Stimulated activated naive CD8-positive, alpha-beta T cell treated with anti-CD3 and anti-CD28 coated beads, Interleukin-15, Interleukin-2, amounts not matched to agents 100 U/mL and 50 U/mL, for 24 hours (primary cell): ENCODE data around the gene TPD52L1.

ENCODE experiments used
- ATAC-seq: fragments of 150-1000 bp; cut with Tn5 transposase; one replicate; pipeline ENCODE4 v1.10.0; 2021
- DNase-seq: peaks from one replicate; pipeline ENCODE4 v3.0.0; 2021

The TPD52L1 gene

DNA sequence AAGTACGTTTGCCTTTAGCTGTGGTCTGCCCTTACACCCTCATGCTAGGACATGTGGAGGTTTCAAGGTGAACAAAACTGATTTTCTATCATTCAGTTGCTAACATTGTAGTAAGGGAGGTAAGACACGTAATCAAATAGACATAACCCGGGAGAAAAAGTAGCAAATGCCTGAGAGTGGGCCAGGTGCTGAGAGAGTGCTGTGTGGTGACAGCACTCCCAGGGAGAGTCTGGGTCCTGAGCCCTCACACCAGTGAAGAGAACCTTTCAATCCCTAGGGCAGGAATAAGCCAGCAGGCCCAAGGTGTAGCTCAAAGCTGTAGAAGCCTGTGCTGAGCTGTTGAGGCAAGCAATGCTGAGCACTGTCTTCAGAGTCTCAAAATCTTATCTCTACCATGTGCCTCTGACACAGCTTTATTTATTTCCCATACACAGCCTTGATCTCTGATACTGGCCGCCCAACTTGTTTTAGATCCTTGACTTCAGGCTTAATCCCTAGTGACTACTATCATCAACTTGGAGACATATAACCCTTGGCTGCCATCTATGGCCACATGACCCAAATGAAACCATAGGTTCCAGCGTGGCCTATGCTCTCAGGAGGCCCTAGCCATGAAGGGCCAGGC, 55.2 kb downstream of the TPD52L1 start:
- ATAC-seq, result no peak
- no peak for DNase-seq

DNA sequence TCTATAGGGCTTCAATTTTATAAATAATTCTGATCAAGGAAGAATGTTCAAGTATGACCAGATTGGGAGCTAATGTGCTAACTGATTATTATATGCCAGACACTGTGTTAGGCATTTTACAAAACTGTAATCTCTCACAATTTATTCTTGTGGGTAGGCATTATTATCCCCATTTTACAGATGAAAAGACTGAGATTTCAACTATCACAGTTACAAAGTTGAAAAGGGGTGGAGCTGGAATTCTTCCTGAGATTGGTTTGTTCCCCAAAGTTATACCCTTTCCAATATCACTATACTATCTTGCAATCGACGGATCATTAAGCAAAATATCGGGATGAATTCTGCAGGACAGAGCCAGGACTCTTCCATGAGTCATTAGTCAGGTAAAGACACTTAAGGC, 57.1 kb downstream of the TPD52L1 start:
- ATAC-seq, result no peak
- no peak for DNase-seq

GRCh38 chr6:125211352-125211751, 57.8 kb downstream of the TPD52L1 start:
- DNase-seq, result no peak
- no peak for ATAC-seq

DNA sequence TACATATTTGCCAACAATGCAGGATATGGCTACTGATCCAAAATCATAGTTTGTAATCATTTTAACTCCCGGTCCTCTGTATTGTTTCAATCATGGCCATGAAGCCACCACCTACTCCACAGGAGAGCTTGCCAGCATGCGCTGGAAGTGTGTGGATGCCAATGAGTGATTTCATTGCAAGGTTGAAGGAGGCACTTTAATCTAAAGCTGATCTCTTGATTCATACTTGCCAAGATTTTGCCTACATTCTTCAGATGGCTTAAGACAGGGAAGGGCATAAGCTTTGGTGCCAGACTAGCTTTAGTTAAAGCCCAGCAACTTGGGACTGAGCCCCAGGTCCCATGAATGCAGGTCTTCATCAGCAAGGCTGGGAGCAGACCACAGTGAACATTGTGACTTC, 58.8 kb downstream of the TPD52L1 start:
- DNase-seq (no peak), ATAC-seq (no peak)

DNA sequence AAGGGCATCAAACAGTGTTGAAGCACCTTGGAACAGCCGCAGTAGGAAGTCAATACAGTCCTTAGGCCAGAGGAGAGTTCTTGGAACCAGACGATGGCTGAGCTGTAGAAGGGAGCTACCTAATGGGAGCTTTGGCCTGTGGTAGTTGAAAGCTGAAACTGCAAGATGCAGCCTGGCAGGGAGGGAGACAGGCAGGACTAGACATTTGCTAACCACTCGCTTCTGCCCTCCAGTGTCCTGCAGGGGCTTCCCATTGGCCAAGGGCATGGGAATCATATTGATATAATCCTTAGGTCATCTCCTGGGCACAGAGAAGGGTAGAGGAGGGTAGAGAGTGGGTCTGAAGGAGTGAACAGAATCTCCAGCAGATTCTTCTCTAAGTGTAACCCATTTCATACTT, 60.4 kb downstream of the TPD52L1 start:
- DNase-seq (no peak), ATAC-seq (no peak)

DNA sequence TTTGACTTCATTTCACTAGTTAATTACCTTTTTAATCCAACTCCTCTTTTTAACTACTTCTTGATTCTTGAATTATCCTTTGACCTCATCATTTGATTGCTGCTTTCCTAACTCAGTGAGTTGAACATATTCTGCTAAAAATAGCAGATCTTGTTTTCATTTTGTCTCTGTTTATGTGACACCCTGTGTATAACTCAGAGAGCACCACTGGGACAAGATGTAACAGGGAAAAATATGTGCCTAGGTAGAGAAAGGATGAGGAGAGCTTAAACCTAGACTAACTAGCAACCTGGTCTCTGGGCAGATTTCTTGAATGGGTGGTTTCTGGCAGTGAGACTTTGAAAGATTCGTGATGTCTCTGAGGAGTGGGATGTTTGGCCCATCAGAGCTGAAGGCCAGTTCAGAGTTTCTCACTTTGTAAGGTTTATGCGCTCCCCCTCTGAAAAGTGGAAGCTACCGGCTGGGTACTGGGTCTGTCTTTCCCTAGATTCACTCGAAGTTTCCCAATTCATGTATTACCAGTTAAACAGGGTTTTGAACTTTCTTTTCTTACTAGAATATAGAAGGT, 61.8 kb downstream of the TPD52L1 start:
- DNase-seq (no peak), ATAC-seq (no peak)

DNA sequence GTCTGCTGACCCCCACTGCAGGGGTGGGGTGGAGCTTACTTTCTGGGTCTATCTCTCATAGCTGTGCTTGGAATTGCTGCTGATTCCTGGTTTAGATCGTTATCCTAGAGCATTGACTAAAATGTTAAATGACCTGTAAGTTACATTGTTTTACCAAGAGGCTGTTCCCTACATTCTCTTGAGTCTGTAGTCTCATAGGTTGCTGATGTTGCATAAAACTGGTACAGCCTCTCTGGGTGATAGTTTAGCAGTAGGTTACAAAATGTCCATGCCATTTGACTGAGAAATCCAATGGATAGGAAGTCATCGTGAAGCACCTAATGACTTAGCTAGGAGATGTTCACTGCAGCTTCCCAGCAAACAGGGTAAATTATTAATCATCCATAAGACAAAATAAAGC, 62.4 kb downstream of the TPD52L1 start:
- DNase-seq, result no peak
- ATAC-seq, result no peak

DNA sequence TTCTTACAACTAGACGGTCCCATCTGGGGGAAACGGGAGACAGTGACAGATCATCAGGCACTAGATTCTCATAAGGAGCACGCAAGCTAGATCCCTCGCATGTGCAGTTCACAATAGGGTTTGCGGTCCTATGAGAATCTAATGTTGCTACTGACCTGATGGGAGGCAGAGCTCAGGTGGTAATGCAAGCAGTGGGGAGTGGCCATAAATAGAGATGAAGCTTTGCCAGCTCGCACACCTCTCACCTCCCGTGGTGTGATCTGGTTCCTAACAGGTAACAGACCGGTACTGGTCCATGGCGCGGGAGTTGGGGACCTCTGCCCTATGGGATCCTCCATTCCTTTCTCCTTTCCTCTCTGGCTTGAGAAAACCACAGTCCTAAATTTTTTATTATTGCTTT, 63.8 kb downstream of the TPD52L1 start:
- ATAC-seq (no peak), DNase-seq (no peak)

DNA sequence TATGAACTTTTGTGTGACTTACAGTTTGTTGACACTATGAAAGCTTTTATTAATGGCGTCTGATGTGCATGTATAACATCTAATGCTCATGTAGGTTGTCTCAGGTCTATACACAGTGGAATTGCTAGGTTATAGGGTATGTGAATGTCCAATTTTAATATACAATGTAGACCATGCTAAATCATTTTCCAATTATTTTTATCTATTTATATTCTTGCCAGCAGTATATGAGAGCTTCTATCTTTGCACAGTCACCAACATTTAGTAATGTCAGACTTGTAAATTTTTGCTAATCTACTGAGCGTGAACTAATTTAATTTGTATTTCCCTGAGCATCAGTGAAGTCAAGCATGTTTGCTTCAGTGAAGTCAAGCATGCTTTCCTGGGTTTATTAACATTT, 64.4 kb downstream of the TPD52L1 start:
- ATAC-seq (no peak), DNase-seq (no peak)

DNA sequence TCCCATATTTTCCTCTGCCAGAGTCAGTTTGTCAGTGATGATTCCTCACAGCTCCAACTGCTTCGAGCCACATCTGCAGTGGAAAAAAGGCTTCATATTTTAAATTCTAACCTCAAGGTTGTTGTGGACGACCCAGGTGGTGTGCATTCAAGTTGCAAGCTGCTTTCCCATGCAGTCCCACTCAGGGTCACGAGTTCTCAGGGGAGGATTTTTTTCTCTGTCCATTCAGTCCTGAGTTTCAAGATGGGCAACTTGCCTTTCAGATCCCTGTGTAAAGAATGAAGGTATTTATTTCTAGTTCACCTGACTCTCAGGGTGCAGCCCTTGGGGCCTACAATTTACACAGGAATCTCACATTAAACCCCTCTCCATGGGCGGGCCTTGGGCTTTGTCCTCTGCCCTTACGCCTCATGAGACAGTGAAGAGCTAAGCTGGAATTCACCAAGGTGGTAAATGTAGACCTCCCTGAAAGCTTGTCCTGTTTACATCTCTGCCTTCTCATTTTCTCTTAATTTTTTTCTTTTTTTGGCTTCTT, 65.9 kb downstream of the TPD52L1 start:
- ATAC-seq (no peak), DNase-seq (no peak)

GRCh38 chr6:125220712-125221111, 67.1 kb downstream of the TPD52L1 start:
- ATAC-seq (no peak), DNase-seq (no peak)

DNA sequence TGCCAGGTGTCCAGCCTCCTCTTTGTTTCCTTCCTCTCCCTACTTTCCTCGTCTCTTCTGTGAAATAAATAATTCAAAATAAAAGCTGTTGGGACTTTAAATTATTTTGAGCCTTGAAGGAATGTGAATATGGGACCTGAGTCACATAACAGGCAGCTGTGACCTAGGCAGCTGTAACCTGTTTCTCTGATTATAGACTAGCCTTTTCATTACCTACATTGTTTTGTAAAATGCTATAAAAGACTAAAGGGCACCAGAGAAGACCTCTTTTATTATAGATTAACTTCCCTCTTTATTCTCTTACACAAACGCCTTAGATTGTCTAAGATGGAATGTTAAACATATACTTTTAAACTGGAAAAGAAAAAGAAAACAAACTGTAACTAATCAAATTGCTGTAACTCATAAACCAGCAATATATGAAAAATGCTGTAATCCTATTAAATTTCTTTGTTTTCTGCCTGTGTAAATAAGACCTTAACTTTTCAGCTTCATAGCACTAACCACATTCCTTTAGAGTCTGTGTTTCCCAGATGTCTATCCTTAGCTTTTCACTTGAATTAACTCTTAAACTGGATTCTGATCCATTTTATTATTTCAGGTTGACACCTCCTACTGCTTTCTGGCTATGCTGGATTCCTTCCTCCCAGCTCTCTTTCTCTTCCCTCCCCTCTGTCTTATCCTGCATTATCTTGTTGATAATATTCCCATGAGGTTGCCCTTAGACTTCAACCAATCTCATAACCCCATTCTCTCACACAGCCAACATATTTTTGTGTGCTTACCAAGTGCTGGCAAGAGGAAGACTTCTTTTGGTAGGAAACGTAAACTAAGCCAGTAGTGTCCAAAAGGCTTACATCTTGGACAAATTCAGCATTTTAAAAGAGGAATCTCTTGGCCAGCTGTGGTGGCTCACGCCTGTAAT, 69.2 kb downstream of the TPD52L1 start:
- ATAC-seq (no peak), DNase-seq (no peak)

- ATAC-seq (no peak), DNase-seq (no peak)
Measured at GRCh38 chr6:125224231-125224861, 70.8 kb downstream of the TPD52L1 start.

- DNase-seq, result no peak
- ATAC-seq, result no peak
Measured at GRCh38 chr6:125227244-125227643, 73.7 kb downstream of the TPD52L1 start.

DNA sequence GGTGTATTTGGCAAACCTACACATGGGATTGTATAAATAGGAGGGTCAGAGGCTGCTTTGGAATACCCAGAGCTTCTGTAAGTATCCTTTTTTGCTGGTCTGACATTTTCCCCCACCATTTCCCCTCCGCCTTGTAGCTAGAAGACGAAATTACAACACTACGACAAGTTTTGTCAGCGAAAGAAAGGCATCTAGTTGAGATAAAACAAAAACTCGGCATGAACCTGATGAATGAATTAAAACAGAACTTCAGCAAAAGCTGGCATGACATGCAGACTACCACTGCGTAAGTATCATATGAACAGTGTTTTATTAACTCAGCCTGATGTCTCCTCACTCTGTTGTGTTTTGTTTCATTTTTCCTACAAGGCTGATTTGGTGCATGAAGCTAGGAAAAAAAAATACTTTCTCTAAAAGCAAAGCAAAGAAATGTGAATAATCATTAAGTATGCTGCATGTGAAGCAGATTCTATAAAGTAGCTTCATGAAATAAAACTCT, 75.5 kb downstream of the TPD52L1 start:
- DNase-seq (no peak), ATAC-seq (no peak)

- ATAC-seq (no peak), DNase-seq (no peak)
Measured at GRCh38 chr6:125230674-125231073, 77.1 kb downstream of the TPD52L1 start.

GRCh38 chr6:125231133-125231532, 77.6 kb downstream of the TPD52L1 start:
- ATAC-seq, result no peak
- DNase-seq, result no peak

DNA sequence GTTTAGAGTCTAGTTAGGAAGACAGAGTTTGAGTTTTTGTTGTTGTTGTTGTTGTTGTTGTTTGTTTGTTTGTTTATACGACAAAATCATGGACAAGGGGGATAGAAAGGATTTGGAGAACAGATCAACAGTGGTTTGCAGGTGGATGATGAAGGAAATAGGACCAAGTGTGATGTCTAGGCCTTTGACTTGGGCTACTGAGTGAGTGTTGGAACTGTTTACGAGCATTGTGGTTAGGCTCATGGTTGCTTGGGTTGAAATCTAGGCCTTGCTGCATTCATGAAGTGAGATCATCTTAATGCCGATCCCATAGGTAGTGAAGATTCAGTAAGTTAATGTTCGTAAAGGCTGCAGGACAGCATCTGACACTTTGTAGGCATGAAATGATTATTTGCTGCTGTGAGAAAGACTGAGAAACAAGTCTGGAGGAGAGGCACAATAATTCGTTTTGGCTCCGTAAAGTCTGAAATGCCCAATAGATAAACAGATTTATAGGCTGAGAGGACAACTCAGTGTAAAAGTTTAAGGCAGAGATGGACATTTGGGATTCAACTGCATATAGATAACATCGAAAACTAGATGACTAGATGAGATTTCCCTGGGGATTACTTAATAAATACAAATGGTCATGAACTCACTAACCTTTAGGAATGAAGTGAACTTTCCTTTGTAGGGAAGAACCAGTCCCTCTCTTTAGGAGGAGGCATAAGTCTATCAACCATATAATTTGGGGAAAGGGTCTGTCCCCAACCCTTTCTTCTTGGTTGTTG, 78.2 kb downstream of the TPD52L1 start:
- ATAC-seq, result no peak

GRCh38 chr6:125232466-125232865, 78.9 kb downstream of the TPD52L1 start:
- DNase-seq, result no peak

More for the DNA sequence above, 78.2 kb downstream of the TPD52L1 start:
- DNase-seq, result no peak

DNA sequence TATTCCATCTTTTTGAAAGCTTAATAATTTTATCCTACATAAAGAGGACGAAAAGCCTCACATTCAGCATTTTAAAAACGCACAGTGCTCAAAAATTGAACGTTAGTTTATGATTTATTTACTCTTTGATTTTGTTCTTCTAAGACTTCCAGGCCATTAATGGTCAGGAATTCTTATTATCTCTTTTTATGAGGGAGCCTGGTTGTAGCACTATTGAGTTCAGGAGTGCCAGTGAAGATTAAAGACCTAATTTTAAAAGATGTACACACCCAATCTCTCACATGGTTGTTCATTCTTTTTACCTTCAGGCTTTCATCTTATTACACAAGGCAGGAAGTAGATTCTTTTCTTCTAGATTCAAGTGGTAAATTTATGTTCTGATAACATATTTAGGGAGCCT, 79.6 kb downstream of the TPD52L1 start:
- DNase-seq (no peak), ATAC-seq (no peak)

More at GRCh38 chr6:125232466-125232865, 78.9 kb downstream of the TPD52L1 start:
- ATAC-seq, result no peak

GRCh38 chr6:125236536-125237327, 83.2 kb downstream of the TPD52L1 start:
- no peak for ATAC-seq

More at GRCh38 chr6:125236536-125237327, 83.2 kb downstream of the TPD52L1 start:
- no peak for DNase-seq
